ENCODE measurements around the gene AQP12A.
"Not testable (repeated sequence)": the region's sequence is repeated elsewhere in the genome, so short reads cannot be mapped to it uniquely, and the experiment has no call there.

DNA sequence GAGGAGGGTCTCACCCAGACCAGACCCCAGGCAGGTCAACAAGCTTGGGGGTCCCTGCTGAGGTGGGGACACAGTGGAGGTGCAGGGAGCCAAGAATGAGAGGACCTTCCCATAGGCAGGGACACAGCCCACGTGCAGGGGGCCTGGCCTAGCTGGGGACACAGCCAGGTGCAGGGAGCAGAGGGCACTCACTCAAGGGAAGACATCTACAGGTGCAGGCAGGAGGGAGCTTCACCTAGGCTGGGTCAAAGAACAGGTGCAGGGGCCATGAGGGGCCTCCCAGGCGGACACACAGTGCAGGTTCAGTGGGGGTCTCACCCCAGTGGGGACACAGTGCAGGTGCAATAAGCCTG lies 615 bp upstream of the AQP12A start:
- TF ChIP-seq, protein P1, sequence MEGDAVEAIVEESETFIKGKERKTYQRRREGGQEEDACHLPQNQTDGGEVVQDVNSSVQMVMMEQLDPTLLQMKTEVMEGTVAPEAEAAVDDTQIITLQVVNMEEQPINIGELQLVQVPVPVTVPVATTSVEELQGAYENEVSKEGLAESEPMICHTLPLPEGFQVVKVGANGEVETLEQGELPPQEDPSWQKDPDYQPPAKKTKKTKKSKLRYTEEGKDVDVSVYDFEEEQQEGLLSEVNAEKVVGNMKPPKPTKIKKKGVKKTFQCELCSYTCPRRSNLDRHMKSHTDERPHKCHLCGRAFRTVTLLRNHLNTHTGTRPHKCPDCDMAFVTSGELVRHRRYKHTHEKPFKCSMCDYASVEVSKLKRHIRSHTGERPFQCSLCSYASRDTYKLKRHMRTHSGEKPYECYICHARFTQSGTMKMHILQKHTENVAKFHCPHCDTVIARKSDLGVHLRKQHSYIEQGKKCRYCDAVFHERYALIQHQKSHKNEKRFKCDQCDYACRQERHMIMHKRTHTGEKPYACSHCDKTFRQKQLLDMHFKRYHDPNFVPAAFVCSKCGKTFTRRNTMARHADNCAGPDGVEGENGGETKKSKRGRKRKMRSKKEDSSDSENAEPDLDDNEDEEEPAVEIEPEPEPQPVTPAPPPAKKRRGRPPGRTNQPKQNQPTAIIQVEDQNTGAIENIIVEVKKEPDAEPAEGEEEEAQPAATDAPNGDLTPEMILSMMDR (conservative IDR thresholded peaks at IDR 0.05; ENCODE audit: low read depth in 2 of 2): not testable (repeated sequence)
- TF ChIP-seq EZH2 (IDR thresholded peaks at IDR 0.05; ENCODE audit: low read depth, unreplicated experiment); POLR2AphosphoS5 (IDR thresholded peaks at IDR 0.05; ENCODE audit: low read depth); REST (IDR thresholded peaks at IDR 0.05; ENCODE audit: unreplicated experiment); EZH2phosphoT487 (IDR thresholded peaks at IDR 0.05; ENCODE audit: unreplicated experiment); JUNB (IDR thresholded peaks at IDR 0.05; ENCODE audit: unreplicated experiment): not testable (repeated sequence)
